Peyer's patch (tissue), 4 donors: ENCODE results near the gene CCND1.

Source experiments
- CTCF ChIP-seq, 6 experiments: fragments of 450-650 bp in 4 of 6; fragments of 200-600 bp in 2 of 6; sonication (generic) in 1 of 6; IDR thresholded peaks; one replicate each; pipeline ENCODE4 v1.5.1; 2017 to 2019; ENCODE audit warnings: antibody characterized with exemption in 6 of 6, mild to moderate bottlenecking in 3 of 6, moderate library complexity in 1 of 6
- POLR2A ChIP-seq, 2 donors: fragments of 450-650 bp; IDR thresholded peaks; one replicate each; pipeline ENCODE4 v1.5.1; 2017; ENCODE audit warnings: antibody characterized with exemption in 2 of 2, mild to moderate bottlenecking in 2 of 2, moderate library complexity in 2 of 2

- TF ChIP-seq CTCF (IDR thresholded peaks at IDR 0.05) (no peak), POLR2A (IDR thresholded peaks at IDR 0.05) (no peak)
These were observed 23.7 kb upstream of the CCND1 start for GRCh38 chr11:69617220-69617619.
